ENCODE measurements around the gene BDKRB2. TPM values are rescaled to one million over a fixed set of nuclear protein-coding genes. Genes with fewer than 3 reads are reported as not detected.

The BDKRB2 gene
- total RNA-seq, 1 donor = 105 TPM

DNA sequence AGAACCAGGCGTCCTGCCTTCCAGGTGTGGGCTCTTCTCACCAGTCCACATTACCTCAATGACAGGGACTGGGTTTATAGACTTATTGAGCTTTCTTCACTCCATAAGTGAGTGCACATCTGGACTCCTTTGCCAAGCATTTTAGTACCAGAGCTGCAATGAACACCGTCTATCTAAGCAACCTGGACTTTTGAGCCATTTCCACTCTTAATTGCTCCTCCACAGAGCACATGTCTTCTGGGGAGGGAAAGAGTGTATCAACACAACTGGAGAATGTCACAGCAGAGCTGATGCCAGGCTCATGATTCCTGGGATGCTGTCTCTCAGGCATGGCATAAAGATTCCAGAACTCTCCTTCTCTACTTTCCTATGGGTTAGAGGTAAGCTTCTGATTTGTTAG lies 43.0 kb upstream of the BDKRB2 start:
- TF ChIP-seq, protein P1, sequence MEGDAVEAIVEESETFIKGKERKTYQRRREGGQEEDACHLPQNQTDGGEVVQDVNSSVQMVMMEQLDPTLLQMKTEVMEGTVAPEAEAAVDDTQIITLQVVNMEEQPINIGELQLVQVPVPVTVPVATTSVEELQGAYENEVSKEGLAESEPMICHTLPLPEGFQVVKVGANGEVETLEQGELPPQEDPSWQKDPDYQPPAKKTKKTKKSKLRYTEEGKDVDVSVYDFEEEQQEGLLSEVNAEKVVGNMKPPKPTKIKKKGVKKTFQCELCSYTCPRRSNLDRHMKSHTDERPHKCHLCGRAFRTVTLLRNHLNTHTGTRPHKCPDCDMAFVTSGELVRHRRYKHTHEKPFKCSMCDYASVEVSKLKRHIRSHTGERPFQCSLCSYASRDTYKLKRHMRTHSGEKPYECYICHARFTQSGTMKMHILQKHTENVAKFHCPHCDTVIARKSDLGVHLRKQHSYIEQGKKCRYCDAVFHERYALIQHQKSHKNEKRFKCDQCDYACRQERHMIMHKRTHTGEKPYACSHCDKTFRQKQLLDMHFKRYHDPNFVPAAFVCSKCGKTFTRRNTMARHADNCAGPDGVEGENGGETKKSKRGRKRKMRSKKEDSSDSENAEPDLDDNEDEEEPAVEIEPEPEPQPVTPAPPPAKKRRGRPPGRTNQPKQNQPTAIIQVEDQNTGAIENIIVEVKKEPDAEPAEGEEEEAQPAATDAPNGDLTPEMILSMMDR (IDR thresholded peaks at IDR 0.05; ENCODE audit: insufficient read depth, low read depth, low read length) = no peak
- H3K4me3 ChIP-seq (ENCODE audit: low read depth, low read length) = no peak overlapping the region
- DNase-seq (ENCODE audit: low read depth) = no peak

GRCh38 chr14:96162265-96162664 lies 42.4 kb upstream of the BDKRB2 start:
- no peak for DNase-seq (ENCODE audit: low read depth)
- TF ChIP-seq, protein P1 (IDR thresholded peaks at IDR 0.05; ENCODE audit: insufficient read depth, low read depth, low read length) = no peak

GRCh38 chr14:96162741-96163140 lies 41.9 kb upstream of the BDKRB2 start:
- no peak for DNase-seq (ENCODE audit: low read depth)
- no peak overlapping the region for H3K4me3 ChIP-seq (ENCODE audit: low read depth, low read length)
- TF ChIP-seq, protein P1 (IDR thresholded peaks at IDR 0.05; ENCODE audit: insufficient read depth, low read depth, low read length) = no peak

More at GRCh38 chr14:96162265-96162664, 42.4 kb upstream of the BDKRB2 start:
- no peak overlapping the region for H3K4me3 ChIP-seq (ENCODE audit: low read depth, low read length)

DNA sequence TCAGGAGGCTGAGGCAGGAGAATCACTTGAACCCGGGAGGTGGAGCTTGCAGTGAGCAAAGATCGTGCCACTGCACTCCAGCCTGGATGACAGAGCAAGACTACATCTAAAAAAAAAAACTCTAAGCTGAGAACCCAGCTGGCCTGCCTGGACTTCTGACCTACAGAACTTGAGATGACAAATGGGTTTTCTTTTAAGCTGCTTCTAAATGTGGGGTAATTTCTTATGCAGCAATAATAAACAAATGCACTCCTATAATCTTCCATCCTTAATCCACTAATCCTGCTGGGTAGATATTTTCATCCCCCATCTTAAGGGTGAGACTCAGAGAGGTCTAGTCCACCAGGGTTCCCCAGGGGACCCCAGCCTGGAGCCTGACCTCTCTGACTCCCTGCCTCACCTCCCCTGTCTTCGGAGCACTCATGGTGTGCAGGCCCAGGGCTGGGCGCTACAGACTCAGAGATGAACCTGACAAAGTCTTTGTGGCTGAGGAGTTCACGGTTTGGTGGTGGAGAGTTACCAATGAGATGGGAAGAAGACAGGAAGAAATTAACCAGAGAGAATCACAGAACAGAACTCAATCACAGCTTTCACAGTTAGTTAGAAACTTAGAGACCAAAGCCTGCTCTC lies 39.7 kb upstream of the BDKRB2 start:
- H3K4me3 ChIP-seq (ENCODE audit: low read depth, low read length) = no peak overlapping the region
- TF ChIP-seq, protein P1 (IDR thresholded peaks at IDR 0.05; ENCODE audit: insufficient read depth, low read depth, low read length) = no peak
- peak; percentile 81 for DNase-seq (ENCODE audit: low read depth)

- DNase-seq (ENCODE audit: low read depth) = no peak
- no peak overlapping the region for H3K4me3 ChIP-seq (ENCODE audit: low read depth, low read length)
- TF ChIP-seq, protein P1 (IDR thresholded peaks at IDR 0.05; ENCODE audit: insufficient read depth, low read depth, low read length) = no peak
Observed at GRCh38 chr14:96165493-96166436, 38.9 kb upstream of the BDKRB2 start.

DNA sequence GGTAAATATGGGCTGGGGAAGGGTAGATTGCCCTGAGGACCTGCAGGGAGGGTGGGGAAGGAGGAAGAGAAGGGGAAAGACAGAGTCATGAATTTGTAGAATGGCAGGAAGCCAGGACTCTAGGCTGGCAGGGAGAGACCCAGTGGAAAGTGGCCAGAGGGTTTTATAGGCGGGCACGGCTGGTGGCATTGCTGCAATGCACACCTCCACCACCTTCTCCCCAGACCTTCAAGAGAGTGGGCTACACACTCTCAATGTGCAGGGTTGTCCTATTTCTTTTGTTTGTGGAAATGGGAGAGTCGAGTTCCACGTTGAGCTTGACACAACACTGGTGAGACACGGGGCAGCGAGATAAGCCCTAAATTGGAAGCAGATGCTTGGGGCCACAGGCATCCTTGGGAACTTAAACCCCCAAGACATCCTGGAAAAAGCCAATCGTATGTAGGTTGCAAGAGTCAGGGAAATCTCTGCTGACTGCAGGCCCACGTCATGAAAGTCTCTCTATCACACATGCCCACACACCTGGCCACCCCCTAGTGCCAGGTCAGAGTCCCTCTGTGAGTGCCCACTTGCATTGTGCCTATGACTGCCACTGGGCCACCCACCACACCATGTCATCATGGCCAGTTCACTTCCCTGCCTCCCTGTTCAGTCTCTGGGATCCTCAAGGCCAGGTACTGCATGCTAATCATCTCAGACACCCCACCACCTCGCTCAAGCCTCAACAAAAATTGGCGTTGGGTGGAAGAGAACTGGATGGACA lies 38.0 kb upstream of the BDKRB2 start:
- peak; percentile 77 for DNase-seq (ENCODE audit: low read depth)
- H3K4me3 ChIP-seq (ENCODE audit: low read depth, low read length) = no peak overlapping the region
- TF ChIP-seq, protein P1 (IDR thresholded peaks at IDR 0.05; ENCODE audit: insufficient read depth, low read depth, low read length) = no peak
